Spleen (tissue), 11 donors: ENCODE data around the gene KLF15. TPM values are rescaled to one million over a fixed set of nuclear protein-coding genes. Genes with fewer than 3 reads are reported as not detected.
A peak's percentile ranks its signal among the peaks of the same experiment; 100 is the strongest.

Experiments used
- DNase-seq: peaks from one replicate; pipeline ENCODE4 v3.0.0-alpha.2; 2020
- H3K27ac ChIP-seq, 8 donors: fragments of 200-600 bp; sonication (generic) in 7 of 8; 1 replicate in 4 of 8; 2 replicates in 4 of 8; pipeline versions ENCODE4 v1.5.0 to v1.8.0; 2016 to 2021; ENCODE audit warnings: inconsistent platforms in 4 of 8, mild to moderate bottlenecking in 4 of 8, moderate library complexity in 1 of 8
- H3K27me3 ChIP-seq, 7 donors: fragments of 200-600 bp; sonication (generic) in 6 of 7; replicated peaks in 1 of 7; 1 replicate in 4 of 7; 2 replicates in 3 of 7; pipeline versions ENCODE4 v1.5.0 to v1.8.0; 2016 to 2021; ENCODE audit warnings: inconsistent platforms in 3 of 7, mild to moderate bottlenecking in 1 of 7
- H3K36me3 ChIP-seq, 6 donors: fragments of 200-600 bp; sonication (generic) in 5 of 6; 1 replicate in 4 of 6; 2 replicates in 2 of 6; pipeline versions ENCODE4 v1.5.0 to v1.8.0; 2016 to 2021; ENCODE audit warnings: inconsistent platforms in 2 of 6
- H3K4me1 ChIP-seq, 6 donors: fragments of 200-600 bp; sonication (generic) in 5 of 6; 1 replicate in 3 of 6; 2 replicates in 3 of 6; pipeline versions ENCODE4 v1.5.0 to v1.8.0; 2016 to 2021; ENCODE audit warnings: inconsistent platforms in 3 of 6
- H3K4me3 ChIP-seq, 8 donors: fragments of 200-600 bp; sonication (generic) in 7 of 8; 1 replicate in 4 of 8; 2 replicates in 4 of 8; pipeline versions ENCODE4 v1.5.0 to v1.8.0; 2016 to 2021; ENCODE audit warnings: inconsistent platforms in 4 of 8, mild to moderate bottlenecking in 4 of 8, moderate library complexity in 2 of 8
- H3K9me3 ChIP-seq, 8 donors: fragments of 200-600 bp; sonication (generic) in 7 of 8; 1 replicate in 4 of 8; 2 replicates in 4 of 8; pipeline versions ENCODE4 v1.5.0 to v1.8.0; 2016 to 2021; ENCODE audit warnings: inconsistent platforms in 4 of 8
- CTCF ChIP-seq, 11 experiments: fragments of 200-600 bp in 7 of 11; fragments of 450-650 bp in 4 of 11; sonication (generic) in 4 of 11; IDR thresholded peaks in 8 of 11; conservative IDR thresholded peaks in 3 of 11; 1 replicate in 7 of 11; 2 replicates in 4 of 11; pipeline versions ENCODE4 v1.4.0 to v1.8.0; 2016 to 2021; ENCODE audit warnings: antibody characterized with exemption in 11 of 11, inconsistent platforms in 4 of 11, mild to moderate bottlenecking in 1 of 11
- POLR2A ChIP-seq, 3 donors: fragments of 450-650 bp; IDR thresholded peaks; one replicate each; pipeline ENCODE4 v1.5.1; 2017; ENCODE audit warnings: antibody characterized with exemption in 3 of 3, mild to moderate bottlenecking in 1 of 3
- POLR2AphosphoS5 ChIP-seq, 3 donors: sonication (generic); formaldehyde crosslinking; IDR thresholded peaks; one replicate each; pipeline ENCODE4 v1.5.1; 2017; ENCODE audit warnings: antibody characterized with exemption in 3 of 3
- WGBS, 5 donors: extraction: QIAGEN DNeasy Blood & Tissue Kit in 3 of 5; methylation state at CpG; one replicate each; pipeline versions ENCODE4 v1.1.5 to v1.1.7; 2013 to 2018; 5-methylcytosine and 5-hydroxymethylcytosine counted together
- intact Hi-C: fragments of 100-400 bp; cut with DNase I; formaldehyde crosslinking; loops from one replicate; pipeline ENCODE4 v1.15.0; 2023; ENCODE audit warnings: low total_unique reads
- polyA plus RNA-seq, 3 donors: library from polyadenylated mRNA; stranded (reverse); fragments of 200-250 nt; gene quantifications; one replicate each; pipeline ENCODE4 v1.2.1, GENCODE V29; 2013
- total RNA-seq, 7 donors: library from RNA; depleted of rRNA in 3 of 7; stranded (reverse); fragments of >200 nt in 3 of 7; fragmentation: NEBNext Ultra II Directional in 4 of 7; extraction: Animal tissue kit (Norgen Biotek cat#: 25700) in 4 of 7; gene quantifications; one replicate each; pipeline versions ENCODE4 v1.1.0 to v1.2.1, GENCODE V29; 2016 to 2021
- donor health status: healthy with polysubstance abuse.
- donor health status: DM: no; HTN: no; CAD: no; lungs with moderate emphysema.
- donor health status: DM: no; HTN: no; CAD: no.
- donor health status: Bipolar disorder and iron deficiency.
- donor health status: healthy.
- donor health status: DM: no; HTN: no; CAD: no.
- donor health status: DM: yes; HTN: yes; CAD: no.

KLF15 gene
- total and polyA plus RNA-seq, 10 donors = 0.57 to 9.5 (median 3.3) TPM

DNA sequence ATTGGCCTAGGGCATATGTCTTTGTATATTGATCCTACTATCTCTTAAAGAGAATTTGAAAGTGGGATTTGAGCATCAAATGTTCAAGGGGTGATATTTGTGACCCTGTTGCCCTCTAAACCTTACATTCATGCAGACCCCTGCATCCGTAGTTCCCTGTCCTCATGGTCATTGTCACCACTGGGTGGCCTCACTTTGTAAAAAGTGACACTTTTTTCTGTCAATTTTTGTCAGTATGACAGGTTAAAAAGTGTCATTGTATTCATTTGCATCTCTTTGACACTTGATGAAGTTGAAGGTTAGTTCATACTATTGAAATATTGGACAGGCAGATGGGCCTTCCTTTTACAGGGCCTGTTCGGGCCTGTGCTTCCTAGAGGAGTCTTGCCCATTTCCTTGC, 12.3 kb upstream of the KLF15 start:
- Histone ChIP-seq H3K4me1 (no peaks in the 10 kb centered on the region), H3K4me3 (no peak overlapping the region), H3K27ac (no peak overlapping the region), H3K36me3 (no peaks in the 10 kb centered on the region), H3K9me3 (no peaks in the 10 kb centered on the region), H3K27me3 (no peaks in the 10 kb centered on the region)
- WGBS, 5 donors = 83 to 94% (median 90%) methylated on average over 2 of the region's 2 CpGs
- intact Hi-C loops = no loop called here
- TF ChIP-seq POLR2A (IDR thresholded peaks at IDR 0.05) = no peak
- no peak for TF ChIP-seq POLR2AphosphoS5 (IDR thresholded peaks at IDR 0.05)
- no peak for TF ChIP-seq CTCF (IDR thresholded peaks at IDR 0.05 in 8 of 11, conservative IDR thresholded peaks at IDR 0.05 in 3 of 11)
- DNase-seq = no peak

DNA sequence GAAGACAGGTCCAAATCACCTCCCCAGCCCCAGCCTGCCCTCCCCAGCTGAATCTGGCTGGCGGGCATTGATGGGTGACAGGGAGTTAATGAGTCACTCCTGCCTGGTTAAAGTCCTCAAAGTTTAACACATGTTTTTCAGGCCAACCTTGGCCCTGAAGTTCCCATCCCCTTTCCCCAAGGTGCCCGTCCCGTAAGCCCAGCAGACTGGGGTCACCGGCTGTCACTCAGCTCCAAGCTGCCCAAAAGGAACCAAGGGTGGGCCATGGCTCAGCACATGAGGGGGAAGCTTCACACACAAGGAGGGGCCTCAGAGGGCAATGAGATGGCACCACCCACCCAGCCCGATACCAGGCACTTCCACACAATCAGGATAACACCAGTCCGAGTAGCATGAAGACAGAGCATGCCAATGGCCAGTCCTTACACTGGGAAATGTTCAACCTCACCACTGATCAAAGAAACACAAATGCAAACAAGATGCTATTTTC, 10.2 kb upstream of the KLF15 start:
- Histone ChIP-seq H3K4me1 (no peaks in the 10 kb centered on the region), H3K9me3 (no peaks in the 10 kb centered on the region), H3K27ac (no peak overlapping the region), H3K27me3 (peaks cover 0 to 4% (median 0%) of the 10 kb centered on the region in 7 donors), H3K36me3 (no peaks in the 10 kb centered on the region), H3K4me3 (no peak overlapping the region)
- DNase-seq = peak; percentile 56
- 88 to 95% (median 92%) methylated on average over 5 to 6 of the region's 6 CpGs for WGBS, 5 donors
- intact Hi-C loops = no loop called here
- no peak for TF ChIP-seq POLR2AphosphoS5 (IDR thresholded peaks at IDR 0.05)
- no peak for TF ChIP-seq POLR2A (IDR thresholded peaks at IDR 0.05)
- no peak for TF ChIP-seq CTCF (IDR thresholded peaks at IDR 0.05 in 8 of 11, conservative IDR thresholded peaks at IDR 0.05 in 3 of 11)

DNA sequence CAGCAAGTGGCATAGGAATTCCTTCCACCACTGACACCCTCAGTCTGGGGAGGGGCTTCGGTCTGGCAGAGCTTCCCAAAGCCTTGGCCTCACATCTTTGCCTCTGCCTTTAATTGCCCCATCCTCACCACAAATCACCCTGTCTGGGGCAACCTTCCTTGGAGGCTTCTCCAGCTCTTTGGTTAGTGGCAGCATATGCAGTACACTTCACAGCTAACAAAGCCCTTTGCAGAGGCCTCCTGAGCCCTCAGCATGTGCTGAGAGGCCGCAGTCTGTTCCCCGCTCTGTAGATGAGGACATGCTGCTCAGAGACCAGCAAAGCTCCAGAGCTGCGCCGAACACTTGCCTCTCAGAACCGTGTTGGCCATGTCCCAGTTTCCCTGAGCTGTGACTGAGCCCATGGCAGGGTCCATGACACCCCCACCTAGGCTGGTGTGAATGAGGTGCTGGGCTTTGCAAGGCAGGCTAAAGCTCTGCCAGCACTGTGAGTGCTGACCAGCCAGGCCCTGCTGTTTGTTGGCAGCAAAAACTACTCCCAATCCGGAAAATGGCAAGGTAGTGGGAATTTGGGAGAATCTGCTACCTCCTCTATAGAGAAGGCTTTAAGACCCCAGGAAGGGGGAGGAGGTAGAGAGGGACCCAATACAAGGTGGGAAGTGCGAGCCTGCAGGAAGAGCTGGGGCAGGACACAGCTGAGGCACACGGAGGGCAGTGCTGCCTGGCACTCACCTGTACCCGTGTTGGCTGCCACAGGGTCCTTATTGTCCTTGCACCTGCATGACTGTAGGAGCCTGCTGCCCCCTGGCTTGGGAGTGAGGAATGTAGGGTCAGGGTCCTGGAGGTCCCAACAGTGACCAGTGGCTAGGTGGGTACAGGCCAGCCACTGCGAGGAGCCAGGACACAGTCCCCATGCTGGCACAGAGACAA, 8.4 kb upstream of the KLF15 start:
- Histone ChIP-seq H3K4me3 (no peak overlapping the region), H3K27me3 (peaks cover 0 to 20% (median 7%) of the 10 kb centered on the region in 7 donors), H3K27ac (no peak overlapping the region), H3K36me3 (no peaks in the 10 kb centered on the region), H3K9me3 (no peaks in the 10 kb centered on the region), H3K4me1 (no peaks in the 10 kb centered on the region)
- intact Hi-C loops = no loop called here
- 82 to 94% (median 85%) methylated on average over 11 of the region's 11 CpGs for WGBS, 5 donors
- TF ChIP-seq POLR2AphosphoS5 (IDR thresholded peaks at IDR 0.05) (no peak), POLR2A (IDR thresholded peaks at IDR 0.05) (no peak), CTCF (IDR thresholded peaks at IDR 0.05 in 8 of 11, conservative IDR thresholded peaks at IDR 0.05 in 3 of 11) (no peak)
- DNase-seq = peak; percentile 56

GRCh38 chr3:126364731-126365301, 7.6 kb upstream of the KLF15 start:
- Histone ChIP-seq H3K4me1 (no peaks in the 10 kb centered on the region), H3K36me3 (no peaks in the 10 kb centered on the region), H3K4me3 (no peak overlapping the region), H3K27me3 (peaks cover 0 to 28% (median 8%) of the 10 kb centered on the region in 7 donors), H3K9me3 (no peaks in the 10 kb centered on the region), H3K27ac (no peak overlapping the region)
- DNase-seq = no peak
- intact Hi-C loops = no loop called here
- 73 to 88% (median 82%) methylated on average over 5 of the region's 5 CpGs for WGBS, 5 donors
- TF ChIP-seq CTCF (IDR thresholded peaks at IDR 0.05 in 8 of 11, conservative IDR thresholded peaks at IDR 0.05 in 3 of 11) = no peak
- no peak for TF ChIP-seq POLR2AphosphoS5 (IDR thresholded peaks at IDR 0.05)
- TF ChIP-seq POLR2A (IDR thresholded peaks at IDR 0.05) = no peak
